GM19099 (cell line): Measurements from ENCODE around the gene VSX1.

ENCODE experiments used
- POLR2A ChIP-seq: IDR thresholded peaks from 3 replicates; pipeline ENCODE4 v1.6.1; 2011; ENCODE audit warnings: low read depth; ENCODE audit not compliant: insufficient read length; ENCODE audit errors: extremely low read depth

The VSX1 gene

DNA sequence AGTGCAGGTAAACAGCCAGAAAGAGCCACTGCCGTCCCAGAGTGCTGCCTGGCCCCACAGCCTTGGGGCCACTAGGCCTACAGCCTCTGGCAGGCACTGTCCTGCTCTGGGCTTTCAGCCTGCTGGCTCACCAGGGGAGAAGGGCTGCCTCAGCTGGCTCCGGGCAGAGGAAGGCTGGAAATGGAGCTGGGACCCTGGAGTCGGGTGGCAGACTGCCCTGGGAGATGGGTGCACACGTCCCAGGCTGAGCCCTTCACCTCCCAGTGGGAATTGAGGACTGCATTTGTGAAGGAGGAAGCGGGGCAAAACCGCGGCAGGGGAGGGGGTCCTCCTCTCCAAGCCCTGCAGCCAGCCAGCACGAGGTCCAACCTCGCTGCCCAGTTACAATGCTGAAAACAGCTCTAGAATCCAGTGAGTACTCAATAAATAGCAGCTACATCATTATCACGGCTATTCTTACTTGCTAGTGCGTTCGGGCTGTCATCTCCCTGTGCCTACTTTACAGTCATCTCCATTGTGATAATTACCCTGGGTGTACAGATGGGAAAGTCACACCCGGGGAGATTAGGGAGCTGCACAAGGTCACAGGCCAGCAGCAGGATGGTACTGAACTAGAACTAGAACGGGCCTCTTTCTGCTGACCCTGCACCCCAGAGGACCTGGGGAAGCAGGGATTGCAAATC lies 37.1 kb downstream of the VSX1 start:
- TF ChIP-seq POLR2A = no peak

DNA sequence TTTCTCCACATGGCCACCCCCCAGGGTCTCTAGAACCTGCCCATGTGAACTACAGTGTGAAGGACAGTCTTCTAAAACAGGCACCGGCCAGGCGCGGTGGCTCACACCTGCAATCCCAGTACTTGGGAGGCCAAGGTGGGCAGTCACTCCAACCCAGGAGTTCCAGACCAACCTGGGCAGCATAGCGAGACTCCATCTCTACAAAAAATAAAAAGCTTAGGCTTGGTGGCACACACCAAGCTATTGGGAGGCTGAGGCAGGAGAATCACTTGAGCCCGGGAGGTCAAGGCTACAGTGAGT lies 37.7 kb downstream of the VSX1 start:
- TF ChIP-seq POLR2A = no peak

DNA sequence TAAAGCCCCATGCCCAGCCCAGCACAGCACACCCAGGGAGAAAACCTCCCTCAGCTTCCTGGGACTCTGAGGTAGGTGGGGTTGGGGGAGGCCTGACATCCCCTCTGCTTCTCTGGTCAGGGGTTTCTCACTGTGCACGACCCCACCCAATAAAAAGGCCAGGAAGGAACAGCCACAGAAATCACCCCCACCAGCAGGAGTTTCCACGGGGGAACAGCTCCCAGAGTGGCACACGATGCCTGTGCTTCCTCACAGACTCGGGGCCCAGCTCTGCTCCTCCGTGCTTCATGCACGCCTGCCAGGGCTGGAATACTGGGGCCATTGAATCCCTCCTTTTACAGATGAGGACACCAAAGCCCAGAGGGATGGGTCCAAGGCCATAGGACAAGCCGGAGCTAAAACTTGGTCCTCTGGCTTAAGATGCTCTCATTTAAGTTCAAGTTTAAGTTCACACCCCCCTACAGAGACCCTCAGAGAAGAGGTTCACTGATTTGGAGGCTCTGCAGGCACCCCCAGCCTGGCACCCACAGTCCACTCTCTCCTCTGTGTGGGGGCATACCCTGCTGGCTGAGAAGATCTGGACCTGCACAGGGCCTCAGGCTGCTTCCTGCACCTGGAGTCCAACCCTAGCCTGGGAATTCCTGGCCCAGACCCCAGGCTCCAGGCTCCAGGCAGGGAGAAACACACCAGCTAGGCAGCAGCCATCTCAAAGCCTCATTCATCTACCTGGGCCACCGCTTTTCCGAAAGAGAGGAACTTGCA lies 38.3 kb downstream of the VSX1 start:
- TF ChIP-seq POLR2A = no peak

- peak; percentile 30 for TF ChIP-seq POLR2A
Observed at GRCh38 chr20:25042531-25043498, 39.1 kb downstream of the VSX1 start.

DNA sequence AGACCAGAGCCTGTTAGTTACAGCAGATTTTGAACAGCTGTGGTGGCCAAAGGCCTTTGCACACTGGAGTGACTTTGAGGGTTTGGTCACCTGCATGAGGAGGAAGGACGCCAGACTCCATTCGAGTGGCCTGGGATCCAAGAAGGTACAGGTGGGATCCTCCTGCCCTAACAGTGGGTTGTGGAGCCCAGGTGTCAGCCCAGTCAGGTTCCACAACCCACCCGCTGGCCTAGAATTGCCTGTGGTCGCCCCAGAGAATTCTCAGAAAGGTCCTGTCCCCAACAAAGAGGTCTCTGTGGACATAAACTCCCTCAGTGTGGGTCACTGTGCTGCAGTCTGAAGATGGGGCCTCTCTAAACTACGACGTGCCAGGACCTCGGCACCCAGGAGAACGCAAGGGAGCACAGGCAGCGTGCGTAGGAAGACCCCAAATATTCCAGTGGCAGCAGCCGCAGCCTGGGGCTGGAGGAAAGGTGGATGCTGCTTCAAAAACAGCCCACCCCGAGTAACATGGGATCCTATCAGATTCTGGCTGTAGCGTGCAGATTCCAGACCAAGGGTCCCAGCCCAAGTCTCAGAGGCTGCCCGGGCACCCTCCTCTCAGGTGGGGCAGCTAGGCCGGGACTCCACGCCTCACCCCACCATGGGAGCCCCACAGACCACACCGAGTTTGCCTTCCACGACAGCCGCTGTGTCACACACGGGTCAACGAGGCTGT lies 40.0 kb downstream of the VSX1 start:
- no peak for TF ChIP-seq POLR2A

GRCh38 chr20:25040438-25040831 lies 41.5 kb downstream of the VSX1 start:
- no peak for TF ChIP-seq POLR2A

- TF ChIP-seq POLR2A = no peak
Observed at GRCh38 chr20:25039697-25040437, 42.1 kb downstream of the VSX1 start.

DNA sequence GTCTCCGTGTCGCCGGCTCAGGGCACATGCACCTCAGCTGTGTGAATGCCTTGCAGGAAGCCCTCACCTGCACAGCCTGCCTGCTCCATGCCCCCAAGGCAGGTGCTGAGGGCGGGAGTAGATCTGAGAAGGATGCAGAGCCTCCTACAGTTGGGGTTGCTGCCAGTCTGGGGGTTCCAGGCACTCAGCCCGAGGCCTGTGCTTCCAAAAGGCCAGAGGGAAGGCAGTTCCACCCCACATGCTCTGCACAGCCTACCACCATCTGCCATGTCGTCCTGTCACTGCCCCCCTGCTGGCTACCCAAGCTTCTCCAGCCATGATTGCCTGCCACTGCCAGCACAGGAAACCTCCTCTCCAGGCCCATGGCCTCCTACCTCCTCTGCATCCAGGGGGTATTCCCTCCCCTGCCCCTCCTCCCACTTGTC lies 43.3 kb downstream of the VSX1 start:
- no peak for TF ChIP-seq POLR2A

- no peak for TF ChIP-seq POLR2A
Observed at GRCh38 chr20:25038103-25038410, 43.9 kb downstream of the VSX1 start.

- no peak for TF ChIP-seq POLR2A
Observed at GRCh38 chr20:25037288-25038102, 44.4 kb downstream of the VSX1 start.

GRCh38 chr20:25036331-25036936 lies 45.5 kb downstream of the VSX1 start:
- no peak for TF ChIP-seq POLR2A

GRCh38 chr20:25035921-25036320 lies 46.0 kb downstream of the VSX1 start:
- no peak for TF ChIP-seq POLR2A

GRCh38 chr20:25033924-25034300 lies 48.0 kb downstream of the VSX1 start:
- TF ChIP-seq POLR2A = no peak
